T-helper 22 cell (primary cell): Measurements from ENCODE around the gene GRIK4.

ENCODE experiments used
- DNase-seq: peaks from one replicate; pipeline ENCODE4 v3.0.0-alpha.2; 2020; ENCODE audit warnings: low read depth

Gene GRIK4

GRCh38 chr11:120549346-120549745, 37.8 kb downstream of the GRIK4 start:
- DNase-seq = no peak

GRCh38 chr11:120550007-120550406, 38.5 kb downstream of the GRIK4 start:
- DNase-seq = no peak

GRCh38 chr11:120551191-120551590, 39.6 kb downstream of the GRIK4 start:
- no peak for DNase-seq

GRCh38 chr11:120554766-120555432, 43.4 kb downstream of the GRIK4 start:
- DNase-seq = no peak

GRCh38 chr11:120555433-120555773, 43.9 kb downstream of the GRIK4 start:
- DNase-seq = no peak

GRCh38 chr11:120556797-120557196, 45.2 kb downstream of the GRIK4 start:
- DNase-seq = no peak

- no peak for DNase-seq
These were observed 47.3 kb downstream of the GRIK4 start for GRCh38 chr11:120558744-120559431.

GRCh38 chr11:120561286-120561685, 49.7 kb downstream of the GRIK4 start:
- DNase-seq = no peak

- DNase-seq = no peak
These were observed 51.4 kb downstream of the GRIK4 start for GRCh38 chr11:120562806-120563425.

- no peak for DNase-seq
These were observed 52.4 kb downstream of the GRIK4 start for GRCh38 chr11:120563703-120564572.

GRCh38 chr11:120564573-120565311, 53.2 kb downstream of the GRIK4 start:
- DNase-seq = no peak

GRCh38 chr11:120565466-120566155, 54.1 kb downstream of the GRIK4 start:
- no peak for DNase-seq

- DNase-seq = no peak
These were observed 54.6 kb downstream of the GRIK4 start for GRCh38 chr11:120566176-120566575.

- no peak for DNase-seq
These were observed 57.2 kb downstream of the GRIK4 start for GRCh38 chr11:120568572-120569307.

GRCh38 chr11:120569861-120570260, 58.3 kb downstream of the GRIK4 start:
- no peak for DNase-seq

- DNase-seq = no peak
These were observed 59.9 kb downstream of the GRIK4 start for GRCh38 chr11:120571476-120571875.

GRCh38 chr11:120573756-120574354, 62.3 kb downstream of the GRIK4 start:
- DNase-seq = no peak

GRCh38 chr11:120574876-120575275, 63.3 kb downstream of the GRIK4 start:
- DNase-seq = no peak

GRCh38 chr11:120575461-120575860, 63.9 kb downstream of the GRIK4 start:
- no peak for DNase-seq

- DNase-seq = no peak
These were observed 65.1 kb downstream of the GRIK4 start for GRCh38 chr11:120576606-120577005.
